GM23338 (cell line): ENCODE results near the gene SMIM9. TPM values are rescaled to one million over a fixed set of nuclear protein-coding genes. Genes with fewer than 3 reads are reported as not detected.

Source experiments
- ATAC-seq: fragments of 200-7000 bp; cut with Tn5 transposase; 3 replicates; pipeline ENCODE4 v1.9.1; 2020
- DNase-seq: peaks from one replicate; pipeline ENCODE4 v3.0.0-alpha.2; 2015; ENCODE audit warnings: low spot score
- H2AFZ ChIP-seq: fragments of 200-600 bp; sonication (generic); 2 replicates; pipeline ENCODE4 v1.8.0; 2016; ENCODE audit warnings: antibody characterized with exemption, mild to moderate bottlenecking, moderate library complexity
- H3F3A ChIP-seq: fragments of 200-600 bp; sonication (generic); replicated peaks from 2 replicates; pipeline ENCODE4 v1.8.0; 2017; ENCODE audit warnings: antibody characterized with exemption, mixed run types, low read depth
- H3K27ac ChIP-seq: fragments of 200-600 bp; sonication (generic); 2 replicates; pipeline ENCODE4 v1.6.1; 2016; ENCODE audit warnings: low read depth
- H3K27me3 ChIP-seq: fragments of 200-600 bp; sonication (generic); 2 replicates; pipeline ENCODE4 v1.8.0; 2016; ENCODE audit warnings: mild to moderate bottlenecking, mixed run types, moderate library complexity; ENCODE audit not compliant: insufficient read depth
- H3K36me3 ChIP-seq: fragments of 200-600 bp; sonication (generic); 2 replicates; pipeline ENCODE4 v1.8.0; 2016; ENCODE audit warnings: mild to moderate bottlenecking; ENCODE audit not compliant: insufficient read depth
- H3K4me1 ChIP-seq: fragments of 200-600 bp; sonication (generic); 2 replicates; pipeline ENCODE4 v1.8.0; 2016; ENCODE audit warnings: mild to moderate bottlenecking, moderate library complexity; ENCODE audit not compliant: insufficient read depth
- H3K4me2 ChIP-seq: fragments of 200-600 bp; sonication (generic); 2 replicates; pipeline ENCODE4 v1.7.1; 2017; ENCODE audit warnings: mixed run types
- H3K4me3 ChIP-seq: fragments of 200-600 bp; sonication (generic); 2 replicates; pipeline ENCODE4 v1.6.1; 2016; ENCODE audit warnings: mixed run types
- H3K79me2 ChIP-seq: fragments of 200-600 bp; sonication (generic); replicated peaks from 2 replicates; pipeline ENCODE4 v1.8.0; 2017; ENCODE audit warnings: mild to moderate bottlenecking; ENCODE audit not compliant: insufficient read depth
- H3K9me2 ChIP-seq: fragments of 200-600 bp; sonication (generic); 2 replicates; pipeline ENCODE4 v1.8.0; 2017; ENCODE audit not compliant: insufficient read depth
- H4K20me1 ChIP-seq: fragments of 200-600 bp; sonication (generic); replicated peaks from 2 replicates; pipeline ENCODE4 v1.8.0; 2017; ENCODE audit warnings: mild to moderate bottlenecking; ENCODE audit not compliant: insufficient read depth
- H3K27ac Mint-ChIP-seq: 2 replicates; pipeline ENCODE4 v1.8.0; 2020; ENCODE audit warnings: inconsistent platforms, mild to moderate bottlenecking, moderate library complexity, mixed read lengths
- H3K27me3 Mint-ChIP-seq: 3 replicates; pipeline ENCODE4 v1.8.0; 2022; ENCODE audit warnings: low read depth, mild to moderate bottlenecking, moderate library complexity, mixed read lengths, inconsistent platforms; ENCODE audit not compliant: insufficient read depth, poor library complexity
- H3K36me3 Mint-ChIP-seq: 3 replicates; pipeline ENCODE4 v1.8.0; 2021; ENCODE audit warnings: low read depth, mild to moderate bottlenecking, inconsistent platforms, moderate library complexity, mixed read lengths
- H3K4me1 Mint-ChIP-seq: 3 replicates; pipeline ENCODE4 v1.8.0; 2020; ENCODE audit warnings: mild to moderate bottlenecking, inconsistent platforms, mixed read lengths
- H3K4me3 Mint-ChIP-seq: 3 replicates; pipeline ENCODE4 v1.8.0; 2021; ENCODE audit warnings: moderate library complexity, mild to moderate bottlenecking, inconsistent platforms, mixed read lengths
- H3K9me3 Mint-ChIP-seq: 3 replicates; pipeline ENCODE4 v1.8.0; 2020; ENCODE audit warnings: moderate library complexity, mild to moderate bottlenecking, inconsistent platforms, mixed read lengths
- JUNB ChIP-seq: IDR thresholded peaks from one replicate; pipeline ENCODE4 v1.6.1; 2016; ENCODE audit warnings: antibody characterized with exemption; ENCODE audit not compliant: unreplicated experiment
- NANOG ChIP-seq: IDR thresholded peaks from 2 replicates; pipeline ENCODE4 v1.6.1; 2016; ENCODE audit warnings: antibody characterized with exemption, borderline replicate concordance
- REST ChIP-seq: IDR thresholded peaks from one replicate; pipeline ENCODE4 v1.6.1; 2018; ENCODE audit warnings: antibody characterized with exemption; ENCODE audit not compliant: unreplicated experiment
- STAT1 ChIP-seq: IDR thresholded peaks from one replicate; pipeline ENCODE4 v1.6.1; 2016; ENCODE audit warnings: antibody characterized with exemption; ENCODE audit not compliant: unreplicated experiment
- ZNF114 ChIP-seq: fragments of 250-450 bp; sonication (Bioruptor Pico); IDR thresholded peaks from 2 replicates; pipeline ENCODE4 v1.5.0; 2020; ENCODE audit warnings: mild to moderate bottlenecking, moderate library complexity
- ZNF331 ChIP-seq: fragments of 250-450 bp; sonication (Bioruptor Pico); IDR thresholded peaks from 2 replicates; pipeline ENCODE4 v1.5.0; 2020; ENCODE audit warnings: low read depth, mild to moderate bottlenecking, moderate library complexity
- polyA plus RNA-seq: library from polyadenylated mRNA; unstranded; fragments of >200 nt; fragmentation: Nextera tagmentation; extraction: Ambion mirVana; gene quantifications from 2 replicates; pipeline ENCODE4 v1.2.1, GENCODE V29; 2016
- total RNA-seq: library from RNA; depleted of rRNA; stranded (reverse); fragments of >200 nt; shearing (Covaris generic); gene quantifications from 2 replicates; pipeline ENCODE4 v1.2.3, GENCODE V29; 2014
- TF ChIP-seq, protein P1 (sequence below): fragments of 250-450 bp; sonication (Bioruptor Pico); IDR thresholded peaks from 2 replicates; pipeline ENCODE4 v1.5.0; 2020; ENCODE audit warnings: mild to moderate bottlenecking, moderate library complexity

SMIM9 gene
- total and polyA plus RNA-seq, 2 experiments from 2014 or later = not detected

GRCh38 chrX:154809939-154810665, 24.4 kb downstream of the SMIM9 start:
- Mint-ChIP-seq H3K9me3 (peaks cover 22% of the 10 kb centered on the region; the same call in 2 of the 3 replicates), H3K27me3 (no peaks in the 10 kb centered on the region), H3K36me3 (peaks cover 12% of the 10 kb centered on the region; the same call in 2 of the 3 replicates), H3K4me3 (no peak overlapping the region), H3K27ac (no peak overlapping the region), H3K4me1 (peaks cover 21% of the 10 kb centered on the region)
- Histone ChIP-seq H3K79me2 (no peaks in the 10 kb centered on the region), H3K9me2 (no peaks in the 10 kb centered on the region), H2AFZ (no peak overlapping the region), H4K20me1 (no peaks in the 10 kb centered on the region), H3K36me3 (no peaks in the 10 kb centered on the region), H3F3A (no peaks in the 10 kb centered on the region), H3K27me3 (no peaks in the 10 kb centered on the region), H3K4me2 (no peak overlapping the region), H3K27ac (no peak overlapping the region), H3K4me3 (no peak overlapping the region), H3K4me1 (peaks cover 35% of the 10 kb centered on the region)
- TF ChIP-seq JUNB (no peak), ZNF331 (CRISPR knock-in tag) (no peak), NANOG (no peak), REST (no peak), ZNF114 (CRISPR knock-in tag) (no peak), STAT1 (no peak)
- TF ChIP-seq, protein P1, sequence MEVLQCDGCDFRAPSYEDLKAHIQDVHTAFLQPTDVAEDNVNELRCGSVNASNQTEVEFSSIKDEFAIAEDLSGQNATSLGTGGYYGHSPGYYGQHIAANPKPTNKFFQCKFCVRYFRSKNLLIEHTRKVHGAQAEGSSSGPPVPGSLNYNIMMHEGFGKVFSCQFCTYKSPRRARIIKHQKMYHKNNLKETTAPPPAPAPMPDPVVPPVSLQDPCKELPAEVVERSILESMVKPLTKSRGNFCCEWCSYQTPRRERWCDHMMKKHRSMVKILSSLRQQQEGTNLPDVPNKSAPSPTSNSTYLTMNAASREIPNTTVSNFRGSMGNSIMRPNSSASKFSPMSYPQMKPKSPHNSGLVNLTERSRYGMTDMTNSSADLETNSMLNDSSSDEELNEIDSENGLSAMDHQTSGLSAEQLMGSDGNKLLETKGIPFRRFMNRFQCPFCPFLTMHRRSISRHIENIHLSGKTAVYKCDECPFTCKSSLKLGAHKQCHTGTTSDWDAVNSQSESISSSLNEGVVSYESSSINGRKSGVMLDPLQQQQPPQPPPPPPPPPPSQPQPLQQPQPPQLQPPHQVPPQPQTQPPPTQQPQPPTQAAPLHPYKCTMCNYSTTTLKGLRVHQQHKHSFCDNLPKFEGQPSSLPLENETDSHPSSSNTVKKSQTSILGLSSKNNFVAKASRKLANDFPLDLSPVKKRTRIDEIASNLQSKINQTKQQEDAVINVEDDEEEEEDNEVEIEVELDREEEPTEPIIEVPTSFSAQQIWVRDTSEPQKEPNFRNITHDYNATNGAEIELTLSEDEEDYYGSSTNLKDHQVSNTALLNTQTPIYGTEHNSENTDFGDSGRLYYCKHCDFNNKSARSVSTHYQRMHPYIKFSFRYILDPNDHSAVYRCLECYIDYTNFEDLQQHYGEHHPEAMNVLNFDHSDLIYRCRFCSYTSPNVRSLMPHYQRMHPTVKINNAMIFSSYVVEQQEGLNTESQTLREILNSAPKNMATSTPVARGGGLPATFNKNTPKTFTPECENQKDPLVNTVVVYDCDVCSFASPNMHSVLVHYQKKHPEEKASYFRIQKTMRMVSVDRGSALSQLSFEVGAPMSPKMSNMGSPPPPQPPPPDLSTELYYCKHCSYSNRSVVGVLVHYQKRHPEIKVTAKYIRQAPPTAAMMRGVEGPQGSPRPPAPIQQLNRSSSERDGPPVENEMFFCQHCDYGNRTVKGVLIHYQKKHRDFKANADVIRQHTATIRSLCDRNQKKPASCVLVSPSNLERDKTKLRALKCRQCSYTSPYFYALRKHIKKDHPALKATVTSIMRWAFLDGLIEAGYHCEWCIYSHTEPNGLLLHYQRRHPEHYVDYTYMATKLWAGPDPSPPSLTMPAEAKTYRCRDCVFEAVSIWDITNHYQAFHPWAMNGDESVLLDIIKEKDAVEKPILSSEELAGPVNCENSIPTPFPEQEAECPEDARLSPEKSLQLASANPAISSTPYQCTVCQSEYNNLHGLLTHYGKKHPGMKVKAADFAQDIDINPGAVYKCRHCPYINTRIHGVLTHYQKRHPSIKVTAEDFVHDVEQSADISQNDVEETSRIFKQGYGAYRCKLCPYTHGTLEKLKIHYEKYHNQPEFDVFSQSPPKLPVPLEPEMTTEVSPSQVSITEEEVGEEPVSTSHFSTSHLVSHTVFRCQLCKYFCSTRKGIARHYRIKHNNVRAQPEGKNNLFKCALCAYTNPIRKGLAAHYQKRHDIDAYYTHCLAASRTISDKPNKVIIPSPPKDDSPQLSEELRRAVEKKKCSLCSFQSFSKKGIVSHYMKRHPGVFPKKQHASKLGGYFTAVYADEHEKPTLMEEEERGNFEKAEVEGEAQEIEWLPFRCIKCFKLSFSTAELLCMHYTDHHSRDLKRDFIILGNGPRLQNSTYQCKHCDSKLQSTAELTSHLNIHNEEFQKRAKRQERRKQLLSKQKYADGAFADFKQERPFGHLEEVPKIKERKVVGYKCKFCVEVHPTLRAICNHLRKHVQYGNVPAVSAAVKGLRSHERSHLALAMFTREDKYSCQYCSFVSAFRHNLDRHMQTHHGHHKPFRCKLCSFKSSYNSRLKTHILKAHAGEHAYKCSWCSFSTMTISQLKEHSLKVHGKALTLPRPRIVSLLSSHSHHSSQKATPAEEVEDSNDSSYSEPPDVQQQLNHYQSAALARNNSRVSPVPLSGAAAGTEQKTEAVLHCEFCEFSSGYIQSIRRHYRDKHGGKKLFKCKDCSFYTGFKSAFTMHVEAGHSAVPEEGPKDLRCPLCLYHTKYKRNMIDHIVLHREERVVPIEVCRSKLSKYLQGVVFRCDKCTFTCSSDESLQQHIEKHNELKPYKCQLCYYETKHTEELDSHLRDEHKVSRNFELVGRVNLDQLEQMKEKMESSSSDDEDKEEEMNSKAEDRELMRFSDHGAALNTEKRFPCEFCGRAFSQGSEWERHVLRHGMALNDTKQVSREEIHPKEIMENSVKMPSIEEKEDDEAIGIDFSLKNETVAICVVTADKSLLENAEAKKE (CRISPR knock-in tag) = no peak
- no peak for ATAC-seq
- no peak for DNase-seq
